Muscle of arm (tissue), 12 donors: ENCODE results near the gene ECM2. TPM values are rescaled to one million over a fixed set of nuclear protein-coding genes. Genes with fewer than 3 reads are reported as not detected.
A peak's percentile ranks its signal among the peaks of the same experiment; 100 is the strongest.

Source experiments
- DNase-seq: peaks from one replicate; pipeline ENCODE4 v3.0.0-alpha.2; 2013
- polyA plus RNA-seq, 12 donors: library from polyadenylated mRNA; unstranded; fragments of 120-200 nt; gene quantifications; one replicate each; pipeline ENCODE4 v1.2.1, GENCODE V29; 2013; ENCODE audit not compliant: insufficient read length in 12 of 12

The ECM2 gene
- polyA plus RNA-seq, 12 donors = 16.0 to 40.5 (median 26.4) TPM; not detected in 1

DNA sequence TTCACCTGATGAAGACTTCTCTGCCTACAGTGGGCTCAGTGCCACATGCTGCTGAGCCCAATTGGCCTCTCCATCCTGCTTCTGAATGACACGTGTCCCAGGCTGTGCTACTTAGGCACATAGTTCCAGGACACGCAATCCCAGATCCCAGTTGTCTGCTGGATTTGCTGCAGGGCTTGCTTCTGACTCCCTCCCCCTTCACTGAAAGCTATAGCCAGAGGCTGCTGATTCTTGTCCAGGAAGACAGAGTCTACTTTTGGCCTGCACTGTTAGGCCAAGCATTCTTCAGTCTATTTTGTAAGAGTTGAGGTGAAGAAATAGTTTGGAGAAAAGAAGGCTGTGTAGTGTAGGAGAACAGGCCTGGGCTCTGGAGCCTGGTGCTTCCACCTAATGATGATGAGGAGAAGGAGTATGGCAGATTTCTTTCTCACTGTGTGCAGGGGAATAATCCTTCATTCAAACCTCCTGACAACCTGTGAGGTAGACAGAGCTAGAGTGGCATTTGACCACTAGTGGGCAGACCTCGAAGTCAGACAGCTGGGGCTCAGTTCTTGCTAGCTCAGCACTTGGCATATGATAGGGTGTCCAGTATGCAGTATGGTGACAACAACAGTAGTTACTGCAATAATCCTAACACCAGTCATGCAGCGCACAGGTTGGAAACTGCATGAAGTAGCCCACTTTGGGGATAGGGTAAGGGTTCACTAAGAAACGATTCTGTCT lies 34.0 kb downstream of the ECM2 start:
- peak; percentile 73 for DNase-seq

DNA sequence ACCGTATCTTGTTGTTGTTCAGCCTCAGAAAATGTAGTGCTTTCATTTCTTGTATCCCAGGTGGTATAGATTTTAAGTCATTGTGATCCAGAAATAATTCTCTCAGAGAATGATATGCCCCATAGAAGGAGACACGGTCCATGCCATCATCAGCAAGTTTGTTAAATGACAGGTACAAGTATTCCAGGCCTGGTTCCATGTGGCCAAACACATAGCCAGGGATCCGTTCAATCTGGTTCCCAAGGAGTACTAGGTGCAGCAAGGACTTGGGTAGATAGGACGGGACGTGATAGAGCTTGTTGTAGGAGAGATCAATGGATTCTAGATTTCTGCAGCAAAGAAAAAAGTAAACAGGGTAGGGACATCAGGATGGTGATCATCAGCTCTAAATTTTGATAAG lies 35.1 kb downstream of the ECM2 start:
- no peak for DNase-seq

DNA sequence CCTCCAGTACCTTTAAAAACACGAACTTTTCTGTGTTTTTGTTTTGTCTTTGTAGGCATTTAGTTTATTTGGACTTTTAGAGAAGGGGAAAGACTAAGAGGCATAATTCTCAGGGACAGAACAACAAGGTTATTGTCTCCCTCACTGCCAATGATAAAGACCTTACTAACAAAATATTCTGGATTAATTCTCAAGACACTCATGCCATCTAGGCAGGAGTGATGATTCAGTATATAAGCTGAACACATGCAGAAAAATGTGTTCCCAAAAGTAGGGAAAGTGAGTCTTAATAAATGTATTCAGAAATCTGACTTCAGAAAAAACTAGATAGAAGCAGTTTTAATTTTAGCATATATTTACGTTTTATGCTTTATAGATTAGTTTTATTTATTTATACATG lies 36.1 kb downstream of the ECM2 start:
- no peak for DNase-seq

DNA sequence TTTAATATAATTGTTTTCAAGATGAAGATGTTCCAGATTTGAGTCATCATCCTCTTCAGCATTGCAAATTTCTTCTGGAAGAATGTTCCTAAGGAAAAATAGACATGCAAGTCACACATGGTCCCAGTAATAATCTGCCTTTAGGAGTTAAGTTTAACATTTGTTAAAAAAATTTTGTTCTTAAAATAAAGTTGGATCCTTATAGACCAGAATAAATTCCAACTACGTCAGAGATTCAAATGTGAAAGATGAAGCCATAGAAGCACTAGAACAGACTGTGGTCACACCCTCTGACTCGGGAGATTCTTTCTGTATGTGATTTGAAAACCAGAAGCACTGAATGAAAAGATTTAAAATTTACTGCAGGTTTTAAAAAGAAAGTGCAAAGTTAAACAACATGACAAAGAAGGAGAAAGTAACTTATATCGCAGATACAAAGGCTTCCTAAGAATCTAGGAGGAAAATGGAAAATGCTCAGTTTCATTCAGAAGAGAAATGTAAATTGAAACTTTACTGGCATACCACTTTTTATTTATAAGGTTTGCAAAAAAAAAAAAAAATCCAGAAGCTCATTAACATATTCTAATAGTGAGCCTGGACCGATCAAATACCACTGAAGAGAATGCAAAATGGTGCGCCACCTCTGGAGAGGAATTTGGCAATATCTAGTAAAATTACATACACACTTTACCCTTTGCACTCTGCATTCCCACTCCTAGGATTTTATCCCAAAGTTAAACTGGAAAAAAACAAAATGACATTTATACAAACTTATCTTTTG lies 39.2 kb downstream of the ECM2 start:
- DNase-seq = no peak

DNA sequence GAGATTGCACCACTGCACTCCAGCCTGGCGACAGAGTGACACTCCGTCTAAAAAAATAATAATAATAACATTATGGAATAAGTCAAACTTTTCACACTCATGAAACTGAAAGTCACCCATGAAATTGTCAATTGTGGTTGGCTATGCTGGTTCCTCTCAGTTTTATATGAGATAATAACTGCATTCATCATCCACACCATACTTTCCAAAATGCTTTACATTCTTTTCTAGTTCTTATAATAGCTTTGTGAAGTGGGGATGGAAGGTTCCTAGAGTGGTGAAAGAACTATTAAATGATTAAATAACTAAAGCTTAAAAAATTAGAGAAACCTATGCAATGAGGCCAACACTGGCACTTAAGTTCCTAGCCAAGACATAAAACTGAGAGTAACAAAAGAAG lies 40.9 kb downstream of the ECM2 start:
- no peak for DNase-seq

DNA sequence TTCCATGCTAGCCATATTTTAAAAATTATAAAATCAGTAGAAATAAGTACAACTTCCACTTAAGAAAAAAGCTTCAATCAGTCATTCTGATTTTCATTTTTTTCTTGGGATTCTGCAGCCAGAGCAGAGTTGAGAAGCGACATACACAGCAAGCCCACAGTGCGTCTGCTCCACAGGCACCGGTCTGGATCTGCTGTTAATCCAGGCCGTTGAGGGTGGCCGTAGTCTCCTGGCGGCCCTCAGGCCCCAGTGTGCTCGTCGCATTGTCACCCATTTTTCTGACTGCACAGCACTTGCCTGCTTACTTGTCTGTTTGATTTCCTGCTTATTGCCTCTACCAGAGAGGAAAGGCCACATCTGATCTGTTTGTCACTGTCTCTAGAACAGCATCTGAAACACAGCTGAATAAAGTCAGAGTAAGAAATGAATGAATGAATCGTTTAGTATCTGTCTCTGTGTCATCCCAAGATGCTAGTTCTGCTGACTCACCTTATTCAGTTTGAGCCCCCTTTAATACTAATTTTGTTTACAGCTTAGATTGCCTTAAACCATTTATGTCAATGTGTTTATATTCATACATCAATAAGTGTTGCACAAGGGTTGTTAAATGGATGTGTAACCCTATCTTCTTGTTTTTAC lies 41.9 kb downstream of the ECM2 start:
- DNase-seq = no peak

DNA sequence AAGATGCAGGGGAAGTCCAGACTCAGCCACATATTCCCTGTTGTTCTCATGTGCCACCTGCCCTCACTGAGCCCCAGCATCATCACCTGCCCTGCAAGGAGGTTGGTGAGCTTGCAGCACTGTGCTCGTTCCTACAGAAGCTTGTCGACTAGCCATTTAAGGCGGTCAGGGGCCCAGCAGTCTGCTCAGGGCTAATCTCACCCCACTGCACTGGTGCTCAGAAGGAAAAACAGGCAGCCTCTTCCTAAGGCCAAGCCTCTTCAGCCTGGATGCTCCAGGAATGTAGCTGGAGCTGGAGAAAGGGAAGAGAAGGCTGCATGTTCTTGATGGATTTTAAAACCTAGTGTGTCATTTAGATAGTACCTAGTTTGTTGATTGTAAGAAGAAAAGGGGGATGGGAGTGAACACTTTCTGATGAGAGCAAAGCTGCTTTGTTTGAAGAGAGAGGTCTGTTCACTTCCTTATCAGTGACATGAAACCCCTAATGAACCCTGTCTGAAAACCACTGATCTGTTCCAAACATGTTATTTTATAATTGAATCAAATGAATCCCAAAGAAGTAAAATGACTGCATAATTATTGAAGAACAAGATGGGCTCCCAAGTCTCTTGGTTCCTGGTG lies 42.9 kb downstream of the ECM2 start:
- DNase-seq = no peak

DNA sequence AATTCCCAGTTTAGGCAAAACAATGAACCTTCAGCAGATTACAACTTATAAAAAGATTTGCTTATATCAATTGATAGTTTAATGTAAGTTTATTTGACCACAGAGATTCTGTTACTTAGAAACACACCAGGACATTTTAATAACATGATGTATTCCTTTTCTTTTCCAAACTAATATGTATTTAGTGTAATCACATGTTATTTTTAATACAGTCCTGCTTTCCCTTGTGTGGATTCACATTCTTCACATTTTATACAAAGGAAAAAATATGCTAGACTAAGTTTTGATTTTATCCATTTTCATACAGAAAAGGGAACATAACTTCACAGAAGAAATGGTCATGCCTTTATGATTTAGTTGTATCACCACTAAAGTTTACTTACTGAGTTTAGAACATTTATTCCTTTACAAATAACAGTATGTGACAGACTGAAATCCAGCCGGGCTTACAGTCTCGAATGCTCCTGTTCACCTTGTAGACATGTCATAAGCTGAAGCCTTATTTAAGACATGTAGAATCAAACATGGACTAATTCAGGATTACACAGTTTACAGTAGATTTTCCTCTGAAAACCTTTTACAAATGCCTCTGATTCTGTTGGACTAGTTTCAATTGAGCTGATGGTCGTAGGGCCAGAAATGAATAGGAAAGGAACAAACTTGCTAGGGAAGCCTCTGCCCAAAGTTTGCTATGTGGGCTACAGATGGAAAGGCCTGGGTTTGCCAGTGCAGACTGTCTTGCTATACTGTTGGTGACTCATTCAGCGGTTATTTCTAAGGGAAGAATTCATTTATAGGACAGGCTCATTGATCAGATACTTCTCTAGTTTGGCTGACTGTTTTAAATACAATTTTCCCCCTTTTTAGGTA lies 46.9 kb downstream of the ECM2 start:
- DNase-seq = no peak

DNA sequence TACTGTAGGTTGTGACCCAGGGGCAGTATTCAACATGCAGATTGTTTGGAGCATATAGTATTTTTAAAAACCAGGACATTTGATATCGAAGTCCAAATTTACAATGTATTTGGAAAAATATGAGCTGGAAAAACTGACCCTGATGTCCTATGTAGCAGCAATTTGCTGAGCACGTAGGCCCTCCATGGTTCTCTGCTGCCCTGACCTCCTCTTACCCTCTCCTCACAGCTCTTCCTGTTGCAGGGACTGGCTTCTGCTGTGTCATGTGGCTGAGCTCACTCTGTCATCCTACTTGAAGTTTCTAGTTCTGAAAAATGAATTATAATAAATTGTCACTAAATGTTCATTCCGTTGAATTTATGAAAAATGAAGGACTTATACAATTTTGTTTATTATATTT lies 49.4 kb downstream of the ECM2 start:
- DNase-seq = no peak

DNA sequence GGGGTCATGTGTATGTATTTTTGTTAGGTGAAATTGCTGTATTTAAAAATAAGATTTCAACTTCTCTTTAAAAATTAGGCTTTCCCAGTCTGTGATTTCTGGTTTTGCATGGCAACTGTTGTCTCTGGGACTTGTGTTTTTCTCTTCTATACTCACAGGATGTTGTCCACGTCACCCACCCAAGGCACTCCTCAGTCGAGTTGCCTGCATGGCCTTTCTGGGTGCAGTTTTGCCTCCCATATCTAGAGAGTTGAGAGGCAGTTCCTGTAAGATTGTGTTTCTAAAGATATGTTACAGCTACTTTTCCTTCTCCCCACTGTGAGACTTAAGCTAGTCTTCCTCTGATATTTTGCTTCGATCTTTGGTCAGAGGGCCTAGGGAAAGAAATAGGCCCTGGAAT lies 51.2 kb downstream of the ECM2 start:
- no peak for DNase-seq

DNA sequence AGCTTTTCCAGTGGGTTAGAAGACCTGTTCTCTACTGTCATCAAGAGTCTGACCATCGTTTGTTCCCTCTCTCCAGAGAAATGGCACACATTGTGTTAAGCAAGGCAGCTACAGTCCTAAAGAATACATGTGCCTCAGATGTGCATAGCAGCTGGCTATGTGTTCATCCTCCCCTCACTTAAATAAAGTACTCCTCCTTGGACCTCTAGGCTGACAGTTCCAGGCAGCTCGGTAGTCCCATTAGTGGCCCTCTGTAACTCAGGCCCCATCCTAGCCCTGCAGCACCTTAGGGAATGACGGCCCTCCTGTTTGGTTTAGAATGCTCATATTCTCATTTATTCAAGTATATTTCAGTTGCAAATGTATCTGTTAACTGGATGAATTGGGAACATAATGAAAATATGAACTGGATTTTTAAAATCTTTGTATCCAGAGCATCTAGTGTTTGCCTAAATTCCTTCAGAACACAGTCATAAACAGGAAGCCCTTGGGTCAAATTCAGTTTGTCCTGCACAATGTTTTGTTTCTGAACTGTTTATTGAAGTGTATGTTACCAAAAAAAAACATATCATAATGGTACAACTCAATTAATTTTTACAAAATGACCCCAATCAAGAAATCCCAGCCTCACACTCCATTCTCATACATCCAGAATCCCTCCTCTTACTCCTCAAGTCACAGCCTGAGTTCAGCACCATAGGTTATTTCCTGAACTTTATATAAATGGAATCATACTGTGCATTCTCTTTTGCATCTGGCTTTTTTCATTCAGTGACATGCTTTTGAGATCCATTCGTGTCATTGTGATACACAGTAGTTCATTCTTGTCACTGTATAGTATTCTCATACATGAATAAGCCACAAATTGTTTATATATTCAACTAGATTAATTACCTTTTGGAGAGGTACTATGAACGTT lies 51.9 kb downstream of the ECM2 start:
- no peak for DNase-seq

DNA sequence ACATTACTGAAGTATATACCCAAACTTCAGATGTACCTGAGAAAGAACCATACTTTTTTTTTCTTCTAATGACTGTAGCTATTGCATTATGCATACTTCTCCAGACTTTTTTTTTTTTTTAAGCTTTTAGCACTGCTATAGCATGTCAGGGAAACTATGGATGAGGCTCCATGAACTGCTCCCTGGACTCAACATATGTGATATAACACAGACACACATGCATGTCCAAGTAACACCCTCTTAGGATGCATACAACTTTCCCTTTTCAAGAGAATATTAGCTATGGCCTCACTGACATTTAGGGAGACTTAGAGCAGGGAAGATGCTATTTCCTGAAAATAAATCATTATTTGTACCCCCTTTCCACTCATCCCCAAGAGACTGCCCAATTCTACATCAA lies 53.0 kb downstream of the ECM2 start:
- no peak for DNase-seq

DNA sequence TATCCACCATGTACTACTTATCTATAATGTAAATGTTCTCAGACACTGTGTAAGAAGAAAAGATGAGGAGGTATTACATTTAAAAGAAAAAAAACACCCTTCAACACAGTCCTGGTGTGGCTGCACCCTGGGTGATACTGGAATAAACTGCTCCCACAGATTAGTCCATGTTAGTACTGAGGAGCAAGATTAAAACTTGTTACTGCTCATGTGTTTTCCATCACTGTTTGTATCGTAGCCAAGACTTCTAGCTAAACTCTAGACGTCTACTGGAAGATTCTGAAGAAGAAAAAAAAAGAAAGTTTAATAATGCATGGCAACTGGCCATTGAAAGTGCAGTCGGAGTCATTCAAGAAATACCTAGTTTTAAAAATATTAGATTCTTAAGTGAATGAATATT lies 53.5 kb downstream of the ECM2 start, which contains the start of gene ASPN:
ASPN (minus strand) TSS at position 178 of the 400 bp plus-strand sequence.
- peak; percentile 93 for DNase-seq

DNA sequence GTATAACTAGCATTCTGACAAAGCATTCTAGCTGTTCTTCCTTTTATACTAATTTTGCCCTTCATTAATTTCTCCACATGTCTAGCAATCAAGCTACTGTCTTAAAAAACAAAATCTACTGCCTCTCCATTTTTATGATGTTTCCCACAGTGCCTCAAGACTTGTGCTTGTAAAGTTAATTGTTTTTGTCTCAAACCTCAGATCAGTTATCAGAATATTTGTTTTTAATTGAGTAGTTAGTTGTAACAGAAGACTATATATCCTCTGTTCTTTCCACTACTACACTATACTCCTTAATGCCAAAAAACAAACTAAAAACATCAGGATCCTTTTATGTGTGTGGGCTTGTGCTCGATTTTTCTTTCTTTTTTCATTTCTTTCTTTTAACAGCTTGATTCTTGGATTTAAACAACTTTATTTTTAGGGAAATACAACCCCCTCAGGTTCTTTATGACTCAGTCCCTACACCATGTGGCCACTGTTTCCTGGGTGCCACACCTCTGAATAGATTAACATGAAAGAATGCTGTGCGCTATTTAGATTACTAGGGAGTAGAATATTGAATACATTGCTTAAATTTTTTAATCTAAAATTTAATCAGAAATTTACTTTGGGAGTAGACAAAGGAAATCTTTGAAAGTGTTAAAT lies 54.7 kb downstream of the ECM2 start:
- DNase-seq = peak; percentile 47

DNA sequence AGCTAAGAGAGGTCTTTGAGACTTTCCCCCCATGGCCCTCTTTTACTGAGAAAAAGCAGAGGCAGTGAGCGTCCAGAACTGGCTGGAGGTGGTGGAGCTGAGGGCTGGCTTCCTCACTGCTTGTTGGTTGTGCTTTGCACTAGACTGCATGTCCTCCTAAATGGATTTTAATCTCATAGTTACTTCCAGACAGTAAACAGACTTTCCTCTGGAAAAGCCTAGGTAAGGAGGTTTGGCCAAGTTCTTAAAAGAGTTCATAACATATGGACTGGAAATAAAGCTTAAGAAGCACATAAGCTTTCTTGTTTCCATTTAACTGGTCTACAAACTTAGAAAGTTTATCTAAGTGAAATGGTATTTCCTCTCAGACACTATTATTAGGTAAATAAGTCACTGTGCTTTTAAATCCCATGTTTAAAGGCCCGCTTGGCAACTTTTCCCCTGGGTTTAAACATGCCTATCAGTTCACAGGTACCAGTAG lies 55.5 kb downstream of the ECM2 start:
- peak; percentile 63 for DNase-seq

DNA sequence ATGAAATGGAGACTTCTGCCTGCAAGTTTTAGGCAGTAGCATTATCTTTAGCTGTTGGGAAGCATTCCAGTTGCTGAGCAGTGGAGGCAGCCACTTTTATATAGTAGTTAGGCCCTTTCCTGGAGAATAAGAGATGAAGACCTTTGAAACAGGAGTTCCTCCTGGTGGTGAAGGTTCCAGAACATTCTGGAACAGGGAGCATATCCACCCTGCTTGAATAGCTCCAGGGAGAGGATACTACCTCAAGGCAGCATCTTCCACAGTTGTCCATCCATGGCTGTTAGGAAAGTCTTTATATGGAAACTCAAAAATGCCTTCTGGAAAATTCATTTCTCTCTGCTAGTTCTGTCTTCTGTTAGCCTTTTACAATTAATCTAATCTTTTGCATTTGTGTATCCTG lies 56.4 kb downstream of the ECM2 start:
- peak; percentile 29 for DNase-seq

DNA sequence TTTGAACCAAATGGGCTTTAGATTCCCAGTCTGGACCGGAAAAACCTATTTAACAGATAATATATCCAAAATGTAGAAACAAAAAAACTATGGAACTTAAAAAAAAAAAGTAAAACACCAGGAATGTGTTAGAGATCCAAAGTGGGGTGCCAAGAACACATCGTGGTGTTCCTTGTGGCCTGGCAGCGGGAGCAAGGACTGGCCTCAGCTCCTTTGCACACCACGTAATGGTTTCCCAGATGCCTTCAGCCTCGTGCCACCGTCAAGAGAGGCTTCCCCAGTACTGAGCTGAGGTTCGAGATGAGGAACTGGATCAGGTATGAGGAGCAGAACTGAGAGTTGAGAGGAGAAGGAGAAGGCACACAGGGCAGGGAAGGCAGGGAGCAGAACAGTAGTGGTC lies 57.0 kb downstream of the ECM2 start:
- DNase-seq = no peak

DNA sequence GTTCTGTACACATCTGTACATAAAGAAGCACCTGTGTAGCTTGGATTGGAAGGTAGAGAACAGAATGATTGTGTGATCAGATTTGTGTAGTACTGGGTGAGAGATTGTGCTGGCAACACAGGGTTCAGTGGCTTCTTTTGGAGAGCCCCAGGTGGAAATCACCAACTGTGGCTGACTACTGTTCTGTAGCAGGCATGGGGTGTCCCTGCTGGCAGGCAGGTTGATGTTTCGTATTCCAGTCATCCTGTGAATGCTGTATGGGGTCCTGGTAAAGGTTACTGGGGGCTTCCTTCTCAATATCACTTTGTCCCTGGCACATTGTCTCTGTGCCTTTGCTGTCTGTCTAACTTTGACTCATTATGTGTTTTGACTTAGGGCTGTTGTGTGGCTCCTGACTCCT lies 58.8 kb downstream of the ECM2 start:
- no peak for DNase-seq

DNA sequence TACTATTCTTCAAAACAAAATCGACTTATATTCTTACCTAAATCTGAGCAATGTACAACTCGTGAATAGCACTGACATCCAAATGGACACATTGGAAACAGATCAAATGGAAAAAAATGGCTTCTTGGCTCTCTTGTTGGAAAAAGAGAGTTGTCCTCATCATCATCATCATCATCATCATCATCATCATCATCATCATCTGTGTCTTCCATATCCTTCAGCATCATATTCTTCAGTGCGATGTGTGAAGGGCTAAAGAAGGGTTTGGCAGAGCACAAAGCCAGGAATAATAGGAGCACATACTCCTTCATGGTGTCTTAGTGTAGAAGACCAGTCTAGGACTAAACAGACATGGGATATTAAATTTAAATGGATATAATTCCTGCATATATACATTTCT lies 61.2 kb downstream of the ECM2 start:
- peak; percentile 66 for DNase-seq

DNA sequence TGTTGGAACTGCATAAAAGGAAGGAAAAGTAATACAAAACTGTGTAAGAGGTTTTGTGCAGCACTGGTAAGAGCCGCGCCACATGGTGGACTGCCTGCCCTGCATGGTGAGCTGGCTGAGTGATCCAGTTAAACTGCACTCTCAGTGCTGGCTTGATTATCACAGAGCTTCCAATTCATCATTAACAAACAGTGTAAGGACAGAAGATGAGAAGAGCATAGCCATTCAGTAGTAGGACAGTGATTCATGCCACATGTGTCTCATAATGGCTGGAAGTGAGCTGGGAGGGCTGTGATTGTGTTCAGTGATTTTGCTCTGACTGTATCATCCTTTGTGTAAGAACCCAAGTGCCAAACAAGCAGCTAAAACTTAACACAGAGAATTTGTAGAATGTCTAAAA lies 67.6 kb downstream of the ECM2 start:
- no peak for DNase-seq
